Naive thymus-derived CD8-positive, alpha-beta T cell (primary cell): ENCODE measurements around the gene ANKRD26. TPM values are rescaled to one million over a fixed set of nuclear protein-coding genes. Genes with fewer than 3 reads are reported as not detected.

Experiments used
- polyA plus RNA-seq, 3 donors: library from polyadenylated mRNA; unstranded; fragments of 300-500 nt; fragmentation: Illumina TruSeq; gene quantifications; one replicate each; pipeline ENCODE4 v1.2.3, GENCODE V29; 2021
- total RNA-seq, 8 experiments: library from RNA in 2 of 8; stranded (reverse) in 2 of 8; gene quantifications; one replicate each; pipeline ENCODE4 v1.2.3 and lab custom pipeline; 2021 to 2026

ANKRD26 gene
- total and polyA plus RNA-seq, 5 experiments from 2014 or later, result 1.9 to 16.2 (median 2.9) TPM

Other genes starting within 250 kb of the ANKRD26 start
- gene ABI1, start 239.5 kb downstream of the ANKRD26 start, total RNA-seq, result 10 to 100 TPM; 64.0 to 65.9 TPM
- 10 to 100 TPM; 61.7 to 71.9 (median 64.9) TPM for gene ABI1, start 239.5 kb downstream of the ANKRD26 start, polyA plus RNA-seq
- 100 to 1,000 TPM; 101 to 102 TPM for gene YME1L1, start 53.9 kb upstream of the ANKRD26 start, total RNA-seq
- gene YME1L1, start 53.9 kb upstream of the ANKRD26 start, polyA plus RNA-seq, result 100 to 1,000 TPM; 109 to 120 (median 119) TPM
- gene MASTL, start 54.9 kb upstream of the ANKRD26 start, total RNA-seq, result 1 to 10 TPM; 7.0 to 8.6 TPM
- gene MASTL, start 54.9 kb upstream of the ANKRD26 start, polyA plus RNA-seq, result 1 to 10 TPM; 1.3 to 2.1 (median 2.0) TPM
- gene ACBD5, start 140.3 kb upstream of the ANKRD26 start, total RNA-seq, result 10 to 100 TPM; 22.9 to 23.6 TPM
- 10 to 100 TPM in 1 of 3 donors, 1 to 10 TPM in 2; 7.4 to 12.1 (median 8.3) TPM for gene ACBD5, start 140.3 kb upstream of the ANKRD26 start, polyA plus RNA-seq